Activated naive CD4-positive, alpha-beta T cell treated with anti-CD3 and anti-CD28 coated beads, Interleukin-2, amount 10 ng/mL, durations not matched to agents 7 days and 5 days (primary cell): ENCODE results near the gene SLC4A9.

Experiments
- CTCF ChIA-PET: fragments of 350-600 bp; sonication (Branson Sonifier 250); formaldehyde crosslinking; loops from one replicate; lab custom pipeline; 2021; ENCODE audit warnings: antibody characterized with exemption; lab: Charles Lee
- DNase-seq: peaks from one replicate; pipeline ENCODE4 v3.0.0-alpha.2; 2020
- H3K27ac Mint-ChIP-seq: one replicate; pipeline ENCODE4 v1.8.0; 2021; ENCODE audit warnings: mild to moderate bottlenecking, moderate library complexity, mixed read lengths
- H3K27me3 Mint-ChIP-seq: one replicate; pipeline ENCODE4 v1.8.0; 2021; ENCODE audit warnings: mild to moderate bottlenecking, mixed read lengths
- H3K36me3 Mint-ChIP-seq: one replicate; pipeline ENCODE4 v1.8.0; 2021; ENCODE audit warnings: mixed read lengths
- H3K4me1 Mint-ChIP-seq: one replicate; pipeline ENCODE4 v1.8.0; 2021; ENCODE audit warnings: mixed read lengths
- H3K4me3 Mint-ChIP-seq: one replicate; pipeline ENCODE4 v1.8.0; 2021; ENCODE audit warnings: mild to moderate bottlenecking, moderate library complexity, mixed read lengths
- H3K9me3 Mint-ChIP-seq: one replicate; pipeline ENCODE4 v1.8.0; 2021; ENCODE audit warnings: mixed read lengths

SLC4A9 gene, protein sequence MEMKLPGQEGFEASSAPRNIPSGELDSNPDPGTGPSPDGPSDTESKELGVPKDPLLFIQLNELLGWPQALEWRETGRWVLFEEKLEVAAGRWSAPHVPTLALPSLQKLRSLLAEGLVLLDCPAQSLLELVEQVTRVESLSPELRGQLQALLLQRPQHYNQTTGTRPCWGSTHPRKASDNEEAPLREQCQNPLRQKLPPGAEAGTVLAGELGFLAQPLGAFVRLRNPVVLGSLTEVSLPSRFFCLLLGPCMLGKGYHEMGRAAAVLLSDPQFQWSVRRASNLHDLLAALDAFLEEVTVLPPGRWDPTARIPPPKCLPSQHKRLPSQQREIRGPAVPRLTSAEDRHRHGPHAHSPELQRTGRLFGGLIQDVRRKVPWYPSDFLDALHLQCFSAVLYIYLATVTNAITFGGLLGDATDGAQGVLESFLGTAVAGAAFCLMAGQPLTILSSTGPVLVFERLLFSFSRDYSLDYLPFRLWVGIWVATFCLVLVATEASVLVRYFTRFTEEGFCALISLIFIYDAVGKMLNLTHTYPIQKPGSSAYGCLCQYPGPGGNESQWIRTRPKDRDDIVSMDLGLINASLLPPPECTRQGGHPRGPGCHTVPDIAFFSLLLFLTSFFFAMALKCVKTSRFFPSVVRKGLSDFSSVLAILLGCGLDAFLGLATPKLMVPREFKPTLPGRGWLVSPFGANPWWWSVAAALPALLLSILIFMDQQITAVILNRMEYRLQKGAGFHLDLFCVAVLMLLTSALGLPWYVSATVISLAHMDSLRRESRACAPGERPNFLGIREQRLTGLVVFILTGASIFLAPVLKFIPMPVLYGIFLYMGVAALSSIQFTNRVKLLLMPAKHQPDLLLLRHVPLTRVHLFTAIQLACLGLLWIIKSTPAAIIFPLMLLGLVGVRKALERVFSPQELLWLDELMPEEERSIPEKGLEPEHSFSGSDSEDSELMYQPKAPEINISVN

DNA sequence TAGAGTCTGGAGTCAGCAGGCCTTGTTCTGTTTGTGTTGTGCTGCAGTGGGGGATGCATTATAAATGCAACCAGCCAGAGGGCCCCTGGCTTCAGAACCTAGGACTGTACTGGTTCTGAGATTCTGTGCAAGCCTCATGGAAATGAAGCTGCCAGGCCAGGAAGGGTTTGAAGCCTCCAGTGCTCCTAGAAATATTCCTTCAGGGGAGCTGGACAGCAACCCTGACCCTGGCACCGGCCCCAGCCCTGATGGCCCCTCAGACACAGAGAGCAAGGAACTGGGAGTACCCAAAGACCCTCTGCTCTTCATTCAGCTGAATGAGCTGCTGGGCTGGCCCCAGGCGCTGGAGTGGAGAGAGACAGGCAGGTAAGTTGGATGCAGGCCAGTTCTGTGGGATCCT lies at the start of gene SLC4A9:
Gene SLC4A9, plus strand, starts transcription at position 94 of the 400 bp plus-strand sequence. Its CDS starts 43 bp downstream, at position 137.
- DNase-seq: no peak
- H3K27me3 Mint-ChIP-seq: peaks cover 14% of the 10 kb centered on the region
- H3K4me1 Mint-ChIP-seq: peaks cover 17% of the 10 kb centered on the region
- H3K27ac Mint-ChIP-seq: no peak within 1 kb of the TSS
- H3K36me3 Mint-ChIP-seq: no peaks in the 10 kb centered on the region
- CTCF ChIA-PET: interaction anchor here (0.7 to 5.1 kb wide), 12 partner anchors 8 to 363 kb away, joined by 3 to 129 read pairs (median 3); no protein-coding TSS in a partner anchor
- no peak within 1 kb of the TSS for H3K4me3 Mint-ChIP-seq
- H3K9me3 Mint-ChIP-seq: no peaks in the 10 kb centered on the region

DNA sequence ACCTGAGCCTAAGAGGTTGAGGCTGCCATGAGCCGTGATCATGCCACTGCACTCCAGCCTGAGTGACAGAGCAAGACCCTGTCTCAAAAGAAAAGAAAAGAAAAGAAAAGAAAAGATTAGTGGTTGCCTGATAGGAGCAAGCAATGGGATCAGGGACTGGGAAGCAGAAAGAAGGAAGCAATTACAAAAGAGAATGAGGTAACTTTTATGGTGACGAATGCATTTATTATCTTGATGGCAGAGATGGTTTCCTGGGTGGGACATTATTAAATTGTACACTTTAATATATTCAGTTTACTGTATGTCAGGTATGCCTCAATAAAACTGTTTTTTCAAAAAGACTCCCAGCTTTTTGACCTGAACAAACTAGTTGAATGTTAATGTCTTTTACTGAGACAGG lies 49.6 kb upstream of the SLC4A9 start:
- no peak for DNase-seq
- peaks cover 10% of the 10 kb centered on the region for H3K4me1 Mint-ChIP-seq
- no peak overlapping the region for H3K4me3 Mint-ChIP-seq
- peaks cover 28% of the 10 kb centered on the region for H3K27me3 Mint-ChIP-seq
- H3K27ac Mint-ChIP-seq: no peak overlapping the region
- no peaks in the 10 kb centered on the region for H3K36me3 Mint-ChIP-seq
- H3K9me3 Mint-ChIP-seq: no peaks in the 10 kb centered on the region
- CTCF ChIA-PET: interaction anchor here (0.9 to 2.6 kb wide), 3 partner anchors 36 to 67 kb away, joined by 3 to 12 read pairs (median 4); partner anchors contain the start of gene HBEGF

DNA sequence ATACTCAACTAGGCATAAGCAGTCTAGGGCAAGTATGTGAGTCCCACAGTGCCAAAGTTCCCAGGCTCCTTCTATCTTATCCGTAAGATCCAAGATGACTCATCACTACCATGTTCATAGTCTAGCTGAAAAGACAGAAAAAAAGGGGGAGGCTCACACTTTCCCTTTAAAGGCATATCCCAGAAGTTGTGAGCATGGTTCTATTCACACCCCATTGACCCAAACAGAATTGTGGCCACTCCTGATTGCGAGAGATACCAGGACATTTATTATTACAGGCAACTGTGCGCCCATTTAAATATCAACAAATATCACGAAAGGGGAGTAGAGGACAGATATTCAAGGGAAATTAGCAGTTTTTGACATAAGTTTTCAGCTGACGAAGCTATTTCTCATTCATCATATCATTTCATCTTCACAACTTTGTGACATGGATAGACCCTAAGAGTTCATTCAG lies 49.0 kb upstream of the SLC4A9 start:
- Mint-ChIP-seq H3K27me3 (peaks cover 23% of the 10 kb centered on the region), H3K4me1 (peaks cover 10% of the 10 kb centered on the region), H3K9me3 (no peaks in the 10 kb centered on the region), H3K4me3 (no peak overlapping the region), H3K36me3 (no peaks in the 10 kb centered on the region), H3K27ac (no peak overlapping the region)
- no peak for DNase-seq
- CTCF ChIA-PET: interaction anchor here (0.9 to 2.6 kb wide), 3 partner anchors 35 to 67 kb away, joined by 3 to 12 read pairs (median 4); partner anchors contain the start of gene HBEGF

DNA sequence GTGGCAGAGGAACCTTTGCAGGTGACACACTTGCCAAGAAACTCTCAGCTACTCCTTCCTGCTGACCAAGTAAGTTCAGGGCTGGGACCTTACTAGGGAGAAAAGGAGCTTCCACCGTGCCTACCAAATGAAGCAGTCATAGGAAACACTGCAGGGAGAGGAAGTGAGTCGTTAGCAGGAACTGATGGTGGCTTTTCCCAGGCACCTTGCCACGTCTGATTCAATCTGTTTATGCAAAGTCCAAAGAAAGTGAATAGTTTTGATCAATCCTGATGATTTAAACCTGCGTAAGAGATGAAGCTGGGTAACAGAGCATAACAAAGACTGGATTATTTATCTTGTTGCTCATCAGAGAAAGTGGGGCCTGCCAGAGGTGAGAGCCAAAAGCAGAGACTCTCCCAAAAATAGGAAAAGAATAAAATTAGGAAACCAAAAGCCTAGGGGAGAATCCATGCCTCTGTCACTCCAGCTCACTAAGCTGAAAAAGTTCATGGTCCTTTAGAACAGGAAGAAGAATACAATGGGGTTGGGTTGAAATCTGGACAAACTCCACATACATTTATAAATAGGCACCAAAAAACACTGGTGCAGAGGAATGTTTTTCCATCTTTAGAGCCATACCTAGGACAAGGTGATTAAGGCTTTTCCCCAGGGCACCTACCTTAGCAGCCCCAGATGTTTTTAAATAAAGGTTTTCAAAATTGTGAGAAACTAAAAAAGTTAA lies 47.8 kb upstream of the SLC4A9 start:
- peaks cover 21% of the 10 kb centered on the region for H3K27me3 Mint-ChIP-seq
- no peak overlapping the region for H3K4me3 Mint-ChIP-seq
- no peaks in the 10 kb centered on the region for H3K9me3 Mint-ChIP-seq
- no peak overlapping the region for H3K27ac Mint-ChIP-seq
- peaks cover 13% of the 10 kb centered on the region for H3K4me1 Mint-ChIP-seq
- CTCF ChIA-PET: interaction anchor here (0.9 to 2.6 kb wide), 4 partner anchors 38 to 71 kb away, joined by 3 to 12 read pairs (median 4); no protein-coding TSS in a partner anchor
- no peak for DNase-seq
- no peaks in the 10 kb centered on the region for H3K36me3 Mint-ChIP-seq

DNA sequence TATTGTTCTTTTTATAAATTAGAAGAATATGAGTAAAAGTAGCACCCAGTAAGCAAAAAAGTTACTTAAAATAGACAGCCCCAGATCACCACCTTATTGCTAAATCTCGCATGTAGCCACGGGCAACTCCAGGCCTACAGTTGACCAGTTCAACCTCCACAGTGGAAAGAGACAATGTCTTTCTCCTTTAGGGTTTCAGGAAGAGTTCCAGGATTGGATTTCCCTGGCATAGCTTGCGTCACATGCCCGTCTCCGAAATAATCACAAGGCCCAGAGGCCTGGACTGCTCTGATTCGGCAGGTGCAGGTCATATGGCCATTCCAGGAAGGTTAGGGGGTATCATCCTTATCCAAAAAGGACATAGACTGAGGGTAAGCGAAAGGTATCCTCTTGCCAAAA lies 47.2 kb upstream of the SLC4A9 start:
- CTCF ChIA-PET: interaction anchor here (0.9 to 2.6 kb wide), 3 partner anchors 39 to 72 kb away, joined by 3 to 12 read pairs (median 3); no protein-coding TSS in a partner anchor
- Mint-ChIP-seq H3K27ac (no peak overlapping the region), H3K4me1 (peaks cover 13% of the 10 kb centered on the region), H3K27me3 (peaks cover 22% of the 10 kb centered on the region), H3K4me3 (no peak overlapping the region), H3K36me3 (no peaks in the 10 kb centered on the region), H3K9me3 (no peaks in the 10 kb centered on the region)
- DNase-seq: no peak

DNA sequence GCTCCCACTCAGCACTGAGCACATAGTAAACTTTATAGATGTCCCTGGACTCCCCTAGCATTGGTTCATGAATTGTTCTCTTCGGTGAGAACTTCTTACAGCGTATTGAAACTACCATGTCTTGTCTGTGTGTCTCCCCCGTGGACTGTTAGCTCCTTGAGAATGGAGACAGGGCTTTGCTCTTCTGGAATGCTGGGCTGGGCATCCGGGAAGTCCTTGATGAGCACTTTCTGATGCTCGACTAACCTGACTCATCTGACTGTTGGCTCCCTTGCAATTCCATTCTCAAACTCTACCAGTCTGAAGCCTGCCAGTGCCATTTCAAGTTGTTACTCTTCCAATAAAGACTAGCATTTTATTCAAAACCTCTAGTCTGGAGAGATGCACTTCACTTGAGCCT lies 42.1 kb upstream of the SLC4A9 start:
- Mint-ChIP-seq H3K4me1 (peaks cover 6% of the 10 kb centered on the region), H3K36me3 (no peaks in the 10 kb centered on the region), H3K9me3 (no peaks in the 10 kb centered on the region), H3K27me3 (peaks cover 18% of the 10 kb centered on the region), H3K27ac (no peak overlapping the region), H3K4me3 (no peak overlapping the region)
- DNase-seq: no peak
- CTCF ChIA-PET: interaction anchor here (0.9 to 1.2 kb wide), 2 partner anchors 8 to 78 kb away, joined by 4 to 6 read pairs; no protein-coding TSS in a partner anchor

DNA sequence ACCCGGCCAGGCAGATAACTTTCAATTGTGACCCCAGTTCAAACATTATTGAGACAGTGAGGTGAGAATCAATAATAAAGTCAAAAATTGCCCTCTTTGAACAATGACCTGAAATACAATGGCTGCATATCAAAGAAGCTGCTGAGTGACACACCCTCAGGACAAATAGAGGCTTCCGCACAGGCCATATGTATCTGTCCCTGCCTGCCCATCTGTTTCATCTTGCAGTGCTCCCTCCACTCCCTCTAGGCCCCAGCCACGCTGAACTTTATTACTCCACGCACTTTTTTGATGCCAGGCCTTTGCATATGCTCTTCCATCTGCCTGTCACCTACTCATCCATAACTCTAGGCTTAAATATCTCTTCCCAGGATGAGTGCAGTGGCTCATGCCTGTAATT lies 41.2 kb upstream of the SLC4A9 start:
- Mint-ChIP-seq H3K27ac (no peak overlapping the region), H3K36me3 (no peaks in the 10 kb centered on the region)

DNA sequence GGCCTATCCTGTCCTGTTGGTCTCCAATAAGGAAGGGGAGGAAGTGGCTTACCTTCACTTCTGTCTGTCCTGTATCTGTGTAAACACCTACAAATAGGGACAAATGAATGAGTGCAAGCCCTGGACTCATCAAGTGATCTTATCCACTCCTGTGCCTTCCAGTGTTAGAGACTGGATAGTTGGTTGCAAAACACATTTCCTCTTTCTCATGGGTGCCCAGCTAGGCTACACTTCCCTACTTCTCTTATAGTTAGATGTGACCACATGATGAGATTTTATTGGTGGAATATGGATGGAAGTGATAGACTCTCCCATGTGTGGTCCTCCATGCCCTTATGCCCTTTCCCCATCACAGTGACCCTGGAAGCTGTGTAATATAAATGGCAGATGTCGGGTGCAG lies 40.2 kb upstream of the SLC4A9 start:
- Mint-ChIP-seq H3K4me1 (peaks cover 6% of the 10 kb centered on the region), H3K27ac (no peak overlapping the region), H3K4me3 (no peak overlapping the region), H3K9me3 (no peaks in the 10 kb centered on the region), H3K36me3 (no peaks in the 10 kb centered on the region), H3K27me3 (peaks cover 26% of the 10 kb centered on the region)
- DNase-seq: no peak
- CTCF ChIA-PET: no interaction called here

More for the DNA sequence above, 41.2 kb upstream of the SLC4A9 start:
- H3K27me3 Mint-ChIP-seq: peaks cover 20% of the 10 kb centered on the region
- H3K4me3 Mint-ChIP-seq: no peak overlapping the region
- no peaks in the 10 kb centered on the region for H3K9me3 Mint-ChIP-seq
- no peak for DNase-seq
- CTCF ChIA-PET: no interaction called here
- peaks cover 6% of the 10 kb centered on the region for H3K4me1 Mint-ChIP-seq

DNA sequence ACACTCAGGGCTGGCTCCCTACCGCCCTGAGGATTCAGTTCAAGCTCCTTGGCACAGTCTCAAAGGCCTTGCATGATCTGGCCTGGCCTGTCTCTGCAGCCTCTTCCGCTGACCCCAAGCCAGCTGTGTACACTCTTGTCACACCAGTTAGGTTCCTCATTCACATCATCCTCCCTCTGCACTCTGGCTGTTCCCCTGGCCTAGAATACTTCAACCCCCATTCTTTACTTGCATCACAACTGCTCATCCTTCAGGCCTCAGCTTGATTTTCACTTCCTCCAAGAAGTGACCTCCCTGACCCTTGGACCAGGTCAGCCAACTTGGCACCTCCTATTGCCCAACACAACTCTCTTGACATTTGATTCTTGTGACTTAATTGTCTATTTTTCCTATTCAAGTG lies 38.2 kb upstream of the SLC4A9 start:
- CTCF ChIA-PET: interaction anchor here (0.9 kb wide), 1 partner anchor 25 kb away, joined by 3 read pairs; the partner anchor contains the start of gene HBEGF
- Mint-ChIP-seq H3K27me3 (peaks cover 36% of the 10 kb centered on the region), H3K4me1 (peaks cover 4% of the 10 kb centered on the region), H3K9me3 (no peaks in the 10 kb centered on the region), H3K4me3 (no peak overlapping the region), H3K36me3 (no peaks in the 10 kb centered on the region), H3K27ac (no peak overlapping the region)
- no peak for DNase-seq

DNA sequence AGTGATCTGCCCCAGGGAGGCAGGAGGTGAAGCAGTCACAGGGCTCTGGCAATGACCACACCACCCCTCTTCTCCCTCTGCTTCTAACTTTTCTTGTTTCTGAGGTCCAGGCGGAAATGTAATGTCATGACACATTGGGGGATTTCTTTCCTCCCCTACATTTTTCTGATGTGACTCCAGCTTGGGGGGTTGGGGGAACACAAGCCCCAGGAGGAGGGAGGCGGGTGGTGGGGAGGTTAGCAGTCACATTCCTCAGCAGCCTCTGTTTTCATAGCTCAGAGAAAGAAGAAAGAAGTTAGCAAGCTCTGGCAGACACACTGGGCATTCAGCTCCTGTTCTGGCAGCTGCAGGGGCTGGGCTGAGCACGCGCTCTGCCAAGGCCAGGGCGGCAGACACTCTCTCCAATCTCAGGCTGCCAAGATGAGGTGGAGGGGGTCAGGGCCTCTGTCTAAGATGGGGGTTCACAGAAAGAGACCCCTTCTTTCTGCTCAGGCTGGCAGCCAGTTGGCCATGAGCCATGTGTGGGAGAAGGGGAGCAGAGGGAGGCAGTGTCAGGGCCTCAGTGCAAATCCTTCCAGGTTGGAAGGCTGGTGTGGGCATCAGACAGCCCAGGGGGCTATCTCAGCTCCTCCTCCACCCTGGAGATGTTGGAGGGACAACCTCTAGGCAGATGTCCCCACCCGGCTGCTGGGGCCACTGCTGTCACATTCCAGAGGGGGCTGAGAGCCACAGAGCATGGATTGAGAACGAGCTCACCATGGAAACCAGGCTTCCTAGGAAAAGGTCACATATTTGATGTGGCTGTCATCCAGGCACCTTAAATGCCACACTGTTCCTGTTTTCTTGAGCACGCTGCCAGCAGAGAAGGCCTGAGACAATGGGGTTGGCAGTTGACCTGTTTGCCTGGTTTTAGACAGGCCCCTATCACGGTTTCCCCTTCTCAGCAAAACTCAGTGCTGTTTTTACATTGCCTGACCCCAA lies 37.0 kb upstream of the SLC4A9 start:
- no peak for DNase-seq

DNA sequence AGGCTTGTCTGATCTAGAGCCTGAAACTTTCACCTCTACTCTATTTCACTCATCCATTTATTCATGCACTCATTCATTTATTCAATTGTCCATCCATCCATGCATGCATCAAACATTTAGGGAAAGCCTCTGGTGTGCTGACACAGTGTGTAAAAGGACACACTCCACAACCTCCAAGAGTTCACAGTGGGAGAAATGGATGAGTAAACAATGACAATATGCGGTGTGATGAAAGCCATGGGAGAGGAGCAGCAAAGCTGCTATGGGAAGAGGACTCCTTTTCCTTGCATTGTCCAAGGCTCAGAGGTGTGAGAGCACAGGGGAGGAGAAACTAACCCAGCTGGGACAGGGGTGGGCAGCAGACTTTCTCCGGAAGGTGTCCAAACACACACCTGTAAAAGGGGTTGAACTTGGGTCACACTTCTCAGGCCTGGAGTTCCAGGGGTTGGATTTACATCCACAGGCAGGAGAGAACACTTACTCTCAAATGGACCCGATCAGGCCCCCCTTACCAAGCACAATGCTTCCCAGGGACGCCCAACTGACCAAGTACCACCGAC lies 35.9 kb upstream of the SLC4A9 start:
- Mint-ChIP-seq H3K27me3 (peaks cover 39% of the 10 kb centered on the region), H3K9me3 (no peaks in the 10 kb centered on the region), H3K4me1 (peaks cover 4% of the 10 kb centered on the region), H3K36me3 (no peaks in the 10 kb centered on the region), H3K27ac (no peak overlapping the region), H3K4me3 (no peak overlapping the region)
- CTCF ChIA-PET: interaction anchor here (1.2 kb wide), 2 partner anchors 28 to 80 kb away, joined by 3 to 4 read pairs; no protein-coding TSS in a partner anchor
- no peak for DNase-seq

More for the DNA sequence above, 37.0 kb upstream of the SLC4A9 start:
- Mint-ChIP-seq H3K4me1 (peaks cover 4% of the 10 kb centered on the region), H3K9me3 (no peaks in the 10 kb centered on the region), H3K27ac (no peak overlapping the region), H3K27me3 (peaks cover 29% of the 10 kb centered on the region), H3K4me3 (no peak overlapping the region), H3K36me3 (no peaks in the 10 kb centered on the region)
- CTCF ChIA-PET: no interaction called here

DNA sequence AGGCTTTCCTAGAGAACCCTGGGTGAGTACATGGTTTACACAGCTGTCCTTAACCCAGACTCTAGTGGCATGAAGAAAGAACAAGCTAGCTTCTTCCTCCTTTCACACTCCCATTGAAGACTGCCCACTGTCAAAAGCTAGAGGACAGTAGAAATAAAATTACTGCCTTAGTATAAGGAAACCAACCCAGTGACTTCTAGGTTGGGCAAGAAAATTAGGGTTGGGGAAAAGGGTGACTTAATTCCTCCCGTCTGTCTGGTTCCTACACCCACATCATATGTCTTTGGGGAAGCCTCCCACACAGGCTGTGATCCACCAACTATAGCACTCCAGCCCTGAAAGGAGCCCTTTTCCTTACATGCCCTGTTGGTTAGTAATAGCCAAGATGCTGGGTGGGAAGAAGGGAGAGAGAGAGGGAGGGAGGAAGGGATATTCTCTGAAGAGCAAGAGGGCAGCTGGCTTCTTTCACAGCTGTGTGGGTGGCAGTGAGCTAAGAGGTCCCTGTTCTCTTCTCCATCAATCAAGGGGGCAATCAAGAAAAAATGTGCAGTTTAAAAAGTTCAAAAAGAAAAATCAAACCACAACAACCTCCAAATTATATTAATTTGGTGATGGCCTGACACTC lies 35.3 kb upstream of the SLC4A9 start:
- DNase-seq: no peak
- Mint-ChIP-seq H3K27ac (no peak overlapping the region), H3K36me3 (no peaks in the 10 kb centered on the region), H3K4me3 (no peak overlapping the region), H3K27me3 (peaks cover 41% of the 10 kb centered on the region), H3K4me1 (no peaks in the 10 kb centered on the region), H3K9me3 (no peaks in the 10 kb centered on the region)
- CTCF ChIA-PET: interaction anchor here (0.6 to 1.2 kb wide), 4 partner anchors 27 to 922 kb away, joined by 3 to 4 read pairs (median 3); no protein-coding TSS in a partner anchor
